GM21360 (cell line): ENCODE measurements around the gene UBE2M.
"Not testable (repeated sequence)": the region's sequence is repeated elsewhere in the genome, so short reads cannot be mapped to it uniquely, and the experiment has no call there.

Experiments
- ATAC-seq: cut with Tn5 transposase; IDR thresholded peaks from one replicate; pipeline ENCODE4 v1.9.1; 2021; ENCODE audit warnings: mild to moderate bottlenecking, moderate library complexity; ENCODE audit not compliant: unreplicated experiment

The UBE2M gene

GRCh38 chr19:58558066-58558622 lies at the start of gene UBE2M:
Gene UBE2M, minus strand, starts transcription at chr19:58558611. Its CDS starts 230 bp downstream, at chr19:58558381.
- ATAC-seq, result peak; percentile 0

DNA sequence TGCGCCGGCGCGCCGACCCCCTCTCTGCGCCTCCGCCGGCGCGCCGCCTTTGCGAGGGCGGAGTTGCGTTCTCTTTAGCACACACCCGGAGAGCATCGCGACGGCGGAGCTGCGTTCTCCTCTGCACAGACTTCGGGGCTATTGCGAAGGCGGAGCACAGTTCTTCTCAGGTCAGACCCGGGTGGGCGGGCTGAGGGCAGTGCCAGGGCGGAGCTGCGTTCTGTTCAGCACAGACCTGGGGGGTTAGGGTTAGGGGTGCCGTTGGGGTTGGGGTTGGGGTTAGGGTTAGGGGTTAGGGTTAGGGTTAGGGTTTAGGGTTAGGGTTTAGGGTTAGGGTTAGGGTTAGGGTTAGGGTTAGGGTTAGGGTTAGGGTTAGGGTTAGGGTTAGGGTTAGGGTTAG lies 48.8 kb upstream of the UBE2M start:
- ATAC-seq, result not testable (repeated sequence)

- not testable (repeated sequence) for ATAC-seq
These were observed 48.0 kb upstream of the UBE2M start for GRCh38 chr19:58606251-58606896.

DNA sequence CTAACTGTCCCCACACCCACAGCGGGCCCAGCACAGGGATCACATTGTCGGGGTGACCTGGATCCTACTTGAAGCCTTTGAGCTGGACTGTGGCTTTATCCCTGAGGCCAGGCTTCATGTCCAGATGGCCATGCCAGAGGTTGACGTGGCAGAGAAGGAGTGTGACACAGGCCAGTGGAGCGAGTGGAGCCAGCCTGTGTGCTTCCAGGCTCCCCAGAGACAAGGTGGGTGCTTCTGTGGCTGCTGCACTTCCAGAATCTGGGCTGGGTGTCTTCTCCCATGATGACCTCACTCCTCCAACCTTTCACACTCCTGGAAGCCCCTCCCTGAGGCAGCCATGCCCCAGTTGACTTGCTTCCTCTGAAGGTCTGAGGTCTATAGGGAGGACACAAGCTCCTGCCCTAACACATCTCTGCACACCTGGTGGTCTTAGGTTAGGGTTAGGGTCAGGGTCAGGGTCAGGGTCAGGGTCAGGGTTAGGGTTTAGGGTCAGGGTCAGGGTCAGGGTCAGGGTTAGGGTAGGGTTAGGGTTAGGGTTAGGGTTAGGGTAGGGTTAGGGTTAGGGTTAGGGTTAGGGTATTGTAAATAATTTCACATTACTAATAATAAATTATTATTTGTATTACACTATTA lies 27.8 kb upstream of the UBE2M start:
- no peak for ATAC-seq

DNA sequence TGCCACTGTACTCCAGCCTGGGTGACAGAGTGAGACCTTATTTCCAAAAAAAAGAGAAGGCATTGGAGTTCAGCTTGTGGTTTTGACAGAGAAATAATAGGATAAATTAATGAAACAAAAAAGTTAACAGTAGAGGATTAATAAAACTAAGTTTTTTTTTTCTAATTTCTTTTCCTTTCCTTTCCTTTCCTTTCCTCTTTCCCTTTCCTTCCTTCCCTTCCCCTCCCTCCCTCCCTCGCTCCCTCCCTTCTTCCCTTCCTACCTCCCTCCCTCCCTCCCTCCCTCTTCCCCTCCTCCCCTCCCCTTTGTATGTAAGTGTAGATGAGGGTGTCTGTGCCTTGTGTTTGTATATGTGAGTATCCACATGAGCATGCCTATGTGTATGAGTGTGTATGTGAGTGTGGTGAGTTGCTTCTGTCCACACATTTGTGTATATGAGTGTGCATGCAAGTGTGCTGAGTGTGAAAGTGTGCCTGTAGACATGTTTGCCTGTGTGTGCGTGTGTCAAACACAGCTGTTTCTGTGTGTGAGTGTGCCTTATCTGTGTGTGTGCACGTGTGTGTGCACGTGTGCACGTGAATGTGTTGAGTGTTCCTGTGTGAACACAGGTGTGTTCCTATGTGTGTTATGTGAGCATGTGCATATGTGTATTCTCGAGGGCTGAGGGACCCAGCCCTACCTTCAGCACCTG lies 27.2 kb upstream of the UBE2M start:
- no peak for ATAC-seq

DNA sequence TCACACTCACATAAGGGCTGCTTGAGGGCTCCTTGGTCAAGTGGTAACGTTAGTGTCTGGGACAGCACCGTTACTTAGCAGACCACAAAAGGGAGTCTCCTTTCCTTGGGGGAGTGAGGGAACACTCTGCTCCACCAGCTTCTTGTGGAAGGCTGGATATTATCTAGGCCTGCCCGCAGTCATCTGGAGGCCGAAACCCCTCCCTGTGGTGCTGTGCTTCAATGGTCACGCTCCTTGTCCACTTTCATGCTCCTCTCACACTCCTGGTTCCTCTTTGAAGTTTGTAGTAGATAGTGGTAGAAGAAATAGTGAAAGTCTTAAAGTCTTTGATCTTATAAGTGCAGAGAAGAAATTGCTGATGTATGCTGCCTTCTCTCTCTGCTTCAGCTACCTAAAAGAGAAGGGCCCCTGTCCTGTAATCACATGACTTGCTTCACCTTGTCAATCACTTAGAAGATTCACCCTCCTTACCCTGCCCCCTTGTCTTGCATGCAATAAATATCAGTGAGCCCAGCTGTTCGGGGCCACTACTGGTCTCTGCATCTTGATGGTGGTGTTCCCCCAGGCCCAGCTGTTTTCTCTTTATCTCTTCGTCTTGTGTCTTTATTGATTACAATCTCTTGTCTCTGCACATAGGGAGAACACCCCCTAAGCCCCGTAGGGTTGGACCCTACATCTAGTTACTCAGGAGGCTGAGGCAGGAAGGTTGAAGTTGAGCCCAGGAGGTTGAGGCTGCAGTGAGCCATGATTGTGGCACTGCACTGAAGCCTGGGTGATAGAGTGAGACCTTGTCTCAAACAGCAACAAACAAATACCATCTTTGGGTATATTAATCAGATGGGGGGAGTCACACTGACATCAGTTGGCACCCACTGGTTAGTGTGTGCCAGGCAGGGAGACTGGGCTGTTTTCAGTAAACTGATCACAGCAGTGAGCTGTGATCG lies 26.4 kb upstream of the UBE2M start:
- ATAC-seq, result no peak

DNA sequence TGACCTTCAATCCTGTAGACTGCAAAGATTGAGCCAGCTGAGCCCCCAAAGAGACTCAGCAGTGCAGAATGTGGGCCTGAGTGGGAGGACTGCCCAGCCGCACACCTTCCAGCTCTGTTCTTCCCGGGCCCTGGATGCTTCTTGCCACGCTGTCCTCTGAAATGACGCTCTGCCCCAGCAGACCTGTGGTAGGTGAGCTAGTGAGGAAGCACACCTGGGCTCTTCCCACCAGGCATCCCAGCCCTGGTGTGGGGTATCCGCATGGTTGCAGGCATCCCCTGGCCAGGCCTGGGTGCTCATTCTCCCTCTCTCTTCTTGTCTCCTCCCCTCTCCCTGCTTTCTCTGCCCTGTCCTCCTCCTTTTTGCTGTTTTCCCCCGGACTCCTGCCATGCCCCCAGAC lies 24.6 kb upstream of the UBE2M start:
- ATAC-seq, result no peak

GRCh38 chr19:58581227-58582141 lies 23.1 kb upstream of the UBE2M start:
- peak; percentile 65 for ATAC-seq

DNA sequence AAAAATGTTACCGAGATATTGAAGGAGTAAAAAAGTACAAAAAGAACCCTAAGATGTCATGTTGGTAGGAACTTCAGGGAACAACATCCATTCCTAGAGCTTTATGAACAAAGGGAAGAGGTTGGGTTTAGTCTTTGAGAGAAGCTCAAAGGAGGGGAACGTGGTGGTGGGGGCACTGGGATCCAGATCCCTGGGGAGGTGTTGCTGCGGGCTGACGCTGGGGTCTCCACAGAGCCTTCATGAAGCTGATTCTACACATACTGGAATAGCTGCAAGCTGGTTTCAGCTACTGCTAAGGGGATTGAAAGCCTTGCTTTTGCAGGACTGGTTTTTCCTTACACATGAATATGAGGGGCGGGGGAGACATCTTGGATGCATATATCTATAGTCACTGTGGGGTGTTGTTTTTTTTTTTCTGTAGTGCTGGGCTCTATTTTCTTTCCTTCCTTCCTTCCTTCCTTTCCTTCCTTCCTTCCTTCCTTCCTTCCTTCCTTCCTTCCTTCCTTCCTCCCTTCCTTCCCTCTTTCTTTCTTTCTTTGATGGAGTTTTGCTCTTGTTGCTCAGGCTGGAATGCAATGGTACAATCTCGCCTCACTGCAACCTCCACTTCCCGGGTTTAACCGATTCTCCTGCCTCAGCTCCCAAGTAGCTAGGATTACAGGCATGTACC lies 21.2 kb upstream of the UBE2M start:
- no peak for ATAC-seq

GRCh38 chr19:58578012-58578925 lies 19.9 kb upstream of the UBE2M start:
- ATAC-seq, result no peak

- not testable (repeated sequence) for ATAC-seq
These were observed 19.2 kb upstream of the UBE2M start for GRCh38 chr19:58577581-58577980.

DNA sequence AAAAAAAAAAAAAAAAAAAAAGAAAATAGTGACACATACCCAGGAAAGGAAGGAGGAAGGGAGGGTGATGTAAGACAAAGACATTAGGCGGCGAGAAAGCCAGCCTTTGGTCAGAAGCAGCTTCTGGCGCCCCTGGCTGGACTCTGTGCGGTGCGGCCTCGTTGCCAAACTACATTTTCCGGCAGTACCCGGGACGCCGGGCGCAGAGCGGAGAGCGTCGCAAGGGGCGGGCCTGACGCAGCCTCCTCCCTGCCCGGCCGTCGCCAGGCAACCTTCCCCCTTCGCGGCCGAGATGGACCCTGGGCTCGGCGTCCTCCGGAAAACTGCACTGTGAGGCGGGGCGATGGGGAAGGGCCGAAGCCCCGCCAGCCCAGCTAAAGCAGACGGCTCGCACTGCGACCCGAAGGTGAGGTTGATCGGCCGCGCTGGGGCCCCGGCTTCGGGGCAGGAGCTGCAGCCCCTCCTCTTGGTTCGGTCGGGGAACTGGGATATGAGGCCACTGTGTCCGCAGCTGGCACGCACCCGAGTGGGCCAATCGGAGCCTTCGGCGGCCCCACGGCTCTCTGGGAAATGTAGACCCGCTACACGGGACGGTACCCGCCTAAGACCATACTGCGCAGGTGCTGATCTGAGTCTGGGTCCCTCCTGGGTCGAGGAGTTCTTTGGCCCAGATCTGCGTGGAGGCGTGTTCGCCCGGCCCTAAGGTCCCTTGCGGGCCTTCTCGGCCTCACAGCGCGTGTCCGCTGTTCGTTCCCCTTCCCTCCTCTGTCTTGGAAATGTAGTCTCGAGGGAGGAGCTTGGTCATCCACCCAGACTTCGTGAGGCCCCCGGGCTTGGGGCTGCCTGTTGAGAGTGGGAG lies 17.0 kb upstream of the UBE2M start:
- peak; percentile 32 for ATAC-seq

DNA sequence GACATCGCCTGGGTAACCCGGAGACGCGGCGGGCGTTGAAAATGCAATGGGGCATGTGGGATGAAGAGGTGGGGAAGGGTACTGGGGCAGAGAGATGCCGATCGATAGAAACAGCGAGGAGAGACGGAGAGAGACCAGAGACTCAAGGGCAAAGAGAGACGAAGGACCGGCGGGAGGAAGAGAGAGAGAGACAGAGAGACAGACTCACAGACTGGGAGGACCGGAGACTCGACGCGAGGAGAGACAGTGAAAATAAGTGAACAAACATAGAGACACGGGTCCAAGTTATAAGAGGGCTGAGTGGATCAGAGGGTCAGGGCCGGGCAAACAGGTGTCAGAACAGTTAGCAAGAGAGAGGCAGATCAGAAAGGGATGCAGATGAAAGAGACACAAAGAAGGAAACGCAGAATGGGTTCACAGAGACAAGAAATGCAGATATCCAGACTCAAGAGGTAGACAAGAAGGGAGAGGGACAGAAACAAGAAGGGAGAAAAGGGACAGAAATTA lies 15.3 kb upstream of the UBE2M start:
- no peak for ATAC-seq

DNA sequence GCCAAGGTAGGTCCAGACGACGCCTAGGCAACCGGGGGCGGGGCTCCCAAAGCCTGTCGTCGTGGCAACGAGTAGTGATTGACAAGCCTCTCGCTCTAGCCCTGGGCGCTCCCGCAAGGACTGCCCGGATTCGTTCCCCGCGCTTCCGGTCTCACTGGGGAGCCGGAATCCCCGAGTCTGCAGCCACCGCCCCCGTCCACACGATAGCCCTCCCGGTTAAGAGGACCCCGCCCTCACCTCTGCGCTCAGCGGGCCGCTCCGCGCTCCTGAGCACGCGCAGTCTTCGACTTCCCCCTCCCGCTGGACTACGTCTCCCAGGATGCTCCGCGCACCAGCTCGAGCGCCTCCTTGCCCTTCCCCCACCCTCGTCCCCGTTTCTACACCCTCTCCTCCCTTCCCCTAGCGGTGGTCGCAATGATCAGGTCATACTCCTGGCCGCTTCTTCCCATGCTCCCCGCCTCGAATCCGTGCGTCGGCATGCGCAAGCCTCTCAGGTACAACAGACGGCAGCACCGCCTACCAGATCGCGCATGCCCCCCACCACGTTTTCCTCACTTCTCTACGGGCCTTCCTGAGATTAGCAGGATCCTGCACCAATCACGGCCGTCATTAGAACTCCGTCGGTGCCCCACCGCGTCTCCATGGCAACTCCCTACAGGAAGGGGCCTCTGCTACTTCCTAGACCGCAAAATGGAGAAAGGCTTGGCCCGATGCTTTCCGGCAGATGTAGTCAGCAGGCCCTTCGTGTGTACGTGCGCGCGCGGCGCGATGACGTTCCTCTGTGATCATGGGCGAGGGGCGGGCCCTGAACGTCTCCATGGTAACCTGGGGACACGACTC lies 14.6 kb upstream of the UBE2M start, which contains the start of gene MZF1:
TSS of gene MZF1 (minus strand) at position 518 of the 840 bp plus-strand sequence. CDS start 1,946 bp downstream, outside the sequence.
- ATAC-seq, result peak; percentile 50

DNA sequence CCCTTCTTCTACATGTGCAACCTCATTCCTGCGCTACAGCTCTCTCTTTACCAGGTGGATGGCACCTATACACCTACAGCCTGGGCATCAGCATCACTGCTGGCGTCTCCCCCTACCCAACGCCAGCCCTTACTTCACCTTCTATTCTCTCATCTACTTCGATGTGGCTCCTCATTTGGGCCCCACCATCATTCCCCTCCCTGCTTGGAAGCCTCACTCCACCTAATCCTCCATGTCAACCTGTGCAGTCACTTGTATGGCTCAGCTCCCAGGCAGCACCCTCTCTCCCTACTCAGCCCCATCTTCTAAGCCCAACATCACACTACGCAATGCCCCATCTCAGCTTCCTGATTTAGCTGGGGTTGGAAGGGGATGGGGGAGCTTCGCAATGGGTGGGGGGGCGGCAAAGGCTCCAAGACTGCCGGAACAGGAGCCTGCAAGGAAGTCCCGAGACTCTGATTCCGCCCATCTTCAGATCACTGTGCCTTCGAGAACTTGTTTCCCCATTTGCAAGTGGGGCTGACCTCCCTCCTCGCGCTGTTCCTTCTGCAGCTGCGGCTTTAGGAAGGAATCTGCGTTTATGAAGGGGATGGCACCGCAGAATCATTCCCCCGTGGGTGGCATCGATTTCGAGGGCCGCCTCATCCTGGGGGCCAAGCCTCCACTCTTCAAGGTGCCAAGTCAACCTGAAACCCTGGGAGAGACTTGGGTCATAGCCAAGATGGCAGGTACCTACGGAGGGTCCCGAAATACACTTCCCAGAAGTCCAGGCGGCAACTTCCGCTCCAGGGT lies 13.8 kb upstream of the UBE2M start:
- no peak for ATAC-seq
